Suppressor macrophage treated with lipopolysaccharide for 1 hour (primary cell): ENCODE results near the gene UGCG.
"Not testable (repeated sequence)": the region's sequence is repeated elsewhere in the genome, so short reads cannot be mapped to it uniquely, and the experiment has no call there.

Experiments
- DNase-seq, 3 donors: peaks; one replicate each; pipeline ENCODE4 v3.0.0-alpha.2; 2020 to 2022

UGCG gene

DNA sequence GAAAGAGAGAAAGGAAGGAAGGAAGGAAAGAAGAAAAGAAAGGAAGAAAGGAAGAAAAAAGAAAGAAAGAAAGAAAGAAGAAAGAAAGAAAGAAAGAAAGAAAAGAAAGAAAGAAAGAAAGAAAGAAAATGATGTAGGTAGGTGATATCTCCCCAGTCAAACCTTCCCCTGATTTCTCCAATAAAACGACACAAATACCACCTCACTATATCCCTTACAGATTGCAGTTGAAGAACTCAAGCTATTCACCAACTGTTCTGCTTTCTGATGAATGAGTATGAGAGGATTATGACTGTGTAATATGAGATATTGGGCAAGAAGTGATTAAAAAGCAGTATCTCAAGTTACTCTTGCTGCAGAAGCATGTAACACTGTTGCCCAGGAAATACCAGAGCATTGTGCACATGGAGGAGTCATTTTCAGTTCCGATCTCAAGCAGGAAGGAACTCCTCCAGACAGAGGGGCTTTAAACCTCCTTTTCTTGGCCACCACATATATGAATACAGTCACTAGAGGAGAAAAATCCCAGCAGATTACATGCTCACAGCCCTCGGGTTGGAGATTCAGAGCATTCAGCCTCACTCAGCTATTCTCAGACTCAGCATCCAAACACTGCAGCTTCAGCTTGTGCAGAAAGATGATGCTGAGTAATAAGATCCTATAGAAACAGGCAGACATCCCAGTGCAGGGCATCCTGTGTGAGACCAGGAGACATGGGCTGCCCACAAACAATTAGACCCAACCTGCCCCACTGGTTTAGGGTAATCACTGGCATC lies 61.4 kb downstream of the UGCG start:
- peak; percentile 79 to 98 (median 93) for DNase-seq

DNA sequence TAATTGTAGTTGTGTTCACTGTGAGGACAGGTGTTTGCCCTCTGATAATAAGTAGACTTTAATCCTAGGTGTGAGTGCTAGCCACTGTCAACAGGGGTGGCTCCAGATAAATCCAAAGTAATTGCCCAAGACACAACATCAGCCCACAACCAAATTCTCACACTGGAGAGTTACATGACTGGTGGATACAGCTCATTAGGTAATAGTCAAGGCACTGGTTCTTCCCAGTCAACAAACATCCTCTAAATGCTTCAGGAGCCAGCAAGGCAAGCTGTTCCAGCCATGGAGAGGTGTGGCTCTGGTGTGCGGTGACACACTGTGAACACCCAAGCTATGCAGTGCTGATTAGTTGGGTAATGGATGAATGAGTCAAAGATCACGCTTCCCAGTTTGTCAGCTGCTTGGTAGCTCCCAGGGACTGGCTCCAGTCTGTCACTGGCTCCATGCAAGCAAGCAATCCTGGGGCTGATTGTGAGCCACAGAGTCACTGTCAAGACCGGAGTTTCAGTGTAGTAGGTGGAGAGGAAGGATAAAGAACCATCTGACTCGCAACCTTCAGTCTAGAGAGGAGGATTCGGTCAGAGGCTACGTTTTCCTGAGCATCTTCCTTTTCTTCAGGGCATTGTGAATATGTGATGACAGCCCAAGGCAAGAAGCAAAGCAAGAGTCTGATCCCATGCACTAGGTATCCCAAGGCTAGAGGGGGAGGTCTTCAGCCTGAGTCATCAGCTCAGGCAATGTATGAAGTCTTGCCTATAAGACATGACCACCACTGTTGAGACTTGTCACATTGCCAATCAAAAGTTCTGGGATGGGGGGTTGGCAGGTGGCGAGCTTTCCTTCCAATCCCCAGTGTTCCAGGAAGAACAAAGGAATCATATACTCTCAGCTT lies 63.1 kb downstream of the UGCG start:
- peak; percentile 92 to 98 (median 96) for DNase-seq

DNA sequence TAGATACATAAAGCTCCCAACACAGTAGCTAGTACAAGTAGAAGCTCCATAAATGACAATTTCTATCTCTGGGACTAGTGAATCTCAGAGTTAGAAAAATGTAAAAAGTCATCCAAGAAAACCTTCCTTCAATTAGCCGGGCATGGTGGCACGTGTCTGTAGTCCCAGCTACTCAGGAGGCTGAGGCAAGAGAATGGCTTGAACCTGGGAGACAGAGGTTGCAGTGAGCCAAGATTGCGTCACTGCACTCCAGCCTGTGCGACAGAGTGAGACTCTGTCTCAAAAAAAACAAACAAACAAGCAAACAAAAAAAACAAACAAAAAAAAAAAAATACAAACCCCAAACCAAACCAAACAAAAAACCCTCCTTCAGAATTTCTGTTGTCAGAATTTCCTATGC lies 63.9 kb downstream of the UGCG start:
- not testable (repeated sequence) for DNase-seq

DNA sequence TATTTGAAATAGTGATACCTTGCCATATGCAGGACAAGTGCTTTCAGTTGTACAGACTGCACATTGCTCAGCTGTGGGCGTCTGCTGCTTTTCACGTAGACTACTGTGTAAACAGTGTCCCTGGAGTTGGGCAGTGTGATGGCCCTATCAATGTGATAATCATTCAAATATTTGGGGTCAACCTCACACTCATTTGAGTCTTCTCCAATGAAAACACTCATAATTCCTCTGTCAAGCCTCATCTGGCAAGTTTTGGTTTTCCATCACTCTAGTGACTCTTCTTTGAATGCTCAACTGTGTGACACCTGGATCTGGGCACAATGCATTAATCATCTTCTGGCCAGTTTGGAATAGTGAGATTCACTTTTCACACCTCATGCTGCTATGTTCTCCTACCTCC lies 64.4 kb downstream of the UGCG start:
- no peak for DNase-seq

DNA sequence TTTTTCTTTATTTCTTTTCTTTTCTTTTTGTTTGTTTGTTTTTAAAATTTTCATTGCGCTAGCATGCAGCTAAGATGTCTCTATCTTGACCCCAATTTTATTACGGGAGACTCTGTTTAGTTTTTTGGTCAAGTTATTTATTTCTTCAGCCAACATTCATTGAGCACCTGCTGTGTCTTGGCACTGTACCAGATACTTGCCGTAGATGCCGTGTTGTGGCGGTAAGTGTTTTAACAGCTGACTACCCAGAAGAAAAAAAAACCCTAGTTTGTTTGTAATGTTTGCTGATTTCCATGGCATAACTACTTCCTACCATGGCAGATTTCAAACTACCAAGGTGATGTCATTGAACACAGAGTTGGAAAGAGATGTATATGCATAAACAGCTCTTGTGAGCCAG lies 65.0 kb downstream of the UGCG start:
- peak in 2 of 3 donors; percentile 23 to 59 for DNase-seq

GRCh38 chr9:111962021-111962420 lies 65.4 kb downstream of the UGCG start:
- no peak for DNase-seq

DNA sequence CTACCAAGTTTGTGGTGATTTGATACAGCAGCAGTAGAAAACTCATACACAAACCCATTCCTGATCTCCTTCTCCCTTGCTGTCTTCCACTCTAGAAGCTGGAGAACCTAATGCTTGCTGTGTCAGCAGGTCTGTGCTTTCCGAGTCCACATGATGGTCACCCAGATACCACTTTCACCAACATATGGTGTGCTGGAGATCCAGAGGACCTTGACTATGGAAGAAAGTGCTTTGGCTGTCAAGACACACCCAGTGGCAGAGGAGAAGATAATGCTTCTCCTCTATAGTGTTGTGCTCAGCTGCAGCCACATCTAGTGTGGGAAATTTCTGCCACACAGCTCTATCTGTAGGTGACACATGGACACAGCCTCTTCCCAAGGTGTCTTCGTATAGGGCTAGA lies 67.4 kb downstream of the UGCG start:
- DNase-seq: no peak

GRCh38 chr9:111965566-111966019 lies 69.0 kb downstream of the UGCG start:
- DNase-seq: peak; percentile 57 to 85 (median 59)

- no peak for DNase-seq
Measured at GRCh38 chr9:111966124-111966723, 69.6 kb downstream of the UGCG start.

- DNase-seq: peak in 2 of 3 donors; percentile 67 to 86
Measured at GRCh38 chr9:111966861-111967291, 70.3 kb downstream of the UGCG start.

DNA sequence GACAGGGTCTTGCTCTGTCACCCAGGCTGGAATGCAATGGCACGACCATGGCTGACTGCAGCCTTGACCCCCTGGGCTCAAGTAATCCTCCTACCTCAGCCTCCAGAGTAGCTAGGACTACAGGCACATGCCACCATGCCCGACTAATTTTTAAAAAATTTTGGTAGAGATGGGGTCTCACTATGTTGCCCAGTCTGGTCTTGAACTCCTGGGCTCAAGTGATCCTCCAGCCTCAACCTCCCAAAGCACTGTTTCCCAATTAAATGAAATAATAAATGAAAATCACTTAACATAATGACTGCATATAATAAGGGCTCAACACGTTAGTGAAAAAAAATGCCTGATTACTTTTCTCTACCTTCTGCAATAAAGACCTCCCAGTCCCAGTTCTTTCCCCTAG lies 71.0 kb downstream of the UGCG start:
- DNase-seq: no peak

DNA sequence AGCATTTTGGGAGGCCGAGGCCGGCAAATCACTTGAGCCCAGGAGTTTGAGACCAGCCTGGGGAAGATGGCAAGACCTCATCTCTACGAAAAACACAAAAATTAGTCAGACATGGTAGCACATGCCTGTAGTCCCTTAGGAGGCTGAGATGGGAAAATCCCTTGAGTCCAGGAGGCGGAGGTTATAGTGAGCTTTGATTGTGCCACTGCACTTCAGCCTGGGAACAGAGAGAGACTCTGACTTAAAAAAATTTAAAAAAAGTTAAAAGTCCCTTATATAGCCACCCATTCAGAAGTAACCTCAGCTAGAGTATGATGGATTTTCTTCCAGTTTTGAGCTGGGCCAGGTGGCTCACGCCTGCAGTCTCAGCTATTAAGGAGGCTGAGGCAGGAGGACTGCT lies 72.4 kb downstream of the UGCG start:
- DNase-seq: peak; percentile 19 to 93 (median 79)

DNA sequence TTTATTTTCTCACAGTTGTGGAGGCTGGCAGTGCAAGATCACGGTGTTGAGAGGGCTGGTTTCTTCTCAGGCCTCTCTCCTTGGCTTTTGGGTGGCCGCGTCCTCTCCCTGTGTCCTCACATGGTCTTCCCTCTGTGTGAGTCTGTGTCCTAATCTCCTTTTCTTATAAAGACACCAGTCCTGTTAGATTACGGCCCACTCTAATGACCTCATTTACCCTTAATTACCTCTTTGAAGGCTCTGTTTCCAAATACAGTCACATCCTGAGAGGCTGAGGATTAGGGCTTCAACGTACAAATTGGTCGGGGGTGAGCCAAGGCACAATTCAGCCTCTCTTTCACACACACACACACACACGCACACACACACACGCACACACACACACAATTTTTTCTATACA lies 73.0 kb downstream of the UGCG start:
- no peak for DNase-seq

DNA sequence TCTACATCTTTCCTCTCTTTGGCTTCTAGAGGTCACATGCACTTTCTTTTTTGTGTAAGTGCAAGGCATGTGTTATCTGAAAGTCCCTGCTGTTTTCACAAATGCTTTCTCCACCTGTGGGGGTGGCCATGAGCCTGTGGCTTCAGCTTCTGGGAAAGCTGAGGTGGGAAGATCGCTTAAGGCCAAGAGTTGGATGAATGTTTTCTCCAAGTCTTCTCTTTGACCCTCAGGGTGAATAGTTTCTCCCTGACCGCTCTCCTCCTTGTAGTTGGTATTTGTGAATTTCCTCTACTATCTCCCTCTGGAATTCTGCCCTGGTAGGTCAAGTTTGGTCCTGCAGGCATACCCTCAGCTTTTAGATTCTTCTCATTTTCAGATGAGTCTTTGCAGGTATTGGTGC lies 74.2 kb downstream of the UGCG start:
- DNase-seq: no peak

- no peak for DNase-seq
Measured at GRCh38 chr9:111974092-111974681, 77.6 kb downstream of the UGCG start.

DNA sequence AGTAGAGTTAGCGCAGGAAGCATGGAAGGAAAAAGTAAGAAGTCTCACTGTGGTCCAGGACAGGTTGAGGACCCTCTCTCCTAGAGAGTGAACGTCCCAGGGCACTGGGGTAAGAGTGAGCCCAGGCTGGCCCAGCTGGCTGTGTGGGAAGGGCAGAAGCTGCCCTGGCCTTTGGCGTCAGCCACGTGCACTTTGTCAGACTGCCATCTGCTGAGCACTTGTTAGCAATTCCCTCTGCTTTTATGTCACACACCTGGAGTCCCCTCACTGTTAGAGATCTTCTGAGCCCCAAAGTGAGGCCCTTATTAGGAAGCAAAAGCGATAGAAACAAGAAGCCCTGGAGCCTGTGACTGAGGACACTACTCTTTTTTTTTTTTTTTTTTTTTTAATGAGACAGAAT lies 79.1 kb downstream of the UGCG start:
- DNase-seq: peak; percentile 41 to 59 (median 54)

GRCh38 chr9:111978616-111979015 lies 82.0 kb downstream of the UGCG start:
- DNase-seq: no peak

DNA sequence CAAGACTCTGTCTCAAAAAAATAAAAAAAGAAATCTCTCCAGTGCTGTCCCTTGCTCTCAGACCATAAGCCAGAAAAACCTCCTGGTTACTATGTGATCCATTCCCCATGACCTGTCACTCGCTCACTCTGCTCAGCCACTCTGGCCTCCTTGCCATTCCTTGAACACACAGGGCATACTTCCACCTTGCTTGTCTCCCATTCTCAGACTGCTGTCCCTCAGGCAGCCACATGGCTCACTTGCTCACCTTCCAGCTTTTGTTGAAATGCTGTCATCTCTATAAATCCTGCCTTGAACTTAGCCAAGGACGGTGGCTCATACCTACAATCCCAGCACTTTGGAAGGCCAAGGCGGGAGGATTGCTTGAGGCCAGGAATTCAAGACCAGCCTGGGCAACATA lies 82.9 kb downstream of the UGCG start:
- DNase-seq: no peak

GRCh38 chr9:111980398-111980797 lies 83.8 kb downstream of the UGCG start:
- no peak for DNase-seq

DNA sequence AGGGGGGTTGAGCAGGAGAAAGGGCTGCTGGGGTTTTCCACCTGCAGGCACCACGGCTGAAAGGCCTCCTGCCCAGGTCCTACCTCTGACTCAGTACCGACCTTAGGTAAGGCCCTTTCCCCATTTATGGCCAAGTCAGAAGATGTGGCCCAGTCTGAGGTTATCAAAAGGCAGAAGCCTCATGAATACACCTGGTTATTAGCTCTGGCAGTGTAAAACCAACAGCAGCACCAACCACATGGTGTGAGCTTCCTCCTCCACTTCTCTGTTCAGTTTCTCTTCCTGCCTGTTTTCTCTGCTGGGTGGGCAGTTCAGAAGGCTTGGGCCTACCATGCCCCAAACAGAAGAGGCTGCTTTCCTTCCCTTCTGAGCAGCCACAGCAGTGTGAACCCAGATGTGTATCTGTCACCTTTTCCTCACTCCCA lies 86.9 kb downstream of the UGCG start:
- peak in 1 of 3 donors; percentile 14 for DNase-seq

DNA sequence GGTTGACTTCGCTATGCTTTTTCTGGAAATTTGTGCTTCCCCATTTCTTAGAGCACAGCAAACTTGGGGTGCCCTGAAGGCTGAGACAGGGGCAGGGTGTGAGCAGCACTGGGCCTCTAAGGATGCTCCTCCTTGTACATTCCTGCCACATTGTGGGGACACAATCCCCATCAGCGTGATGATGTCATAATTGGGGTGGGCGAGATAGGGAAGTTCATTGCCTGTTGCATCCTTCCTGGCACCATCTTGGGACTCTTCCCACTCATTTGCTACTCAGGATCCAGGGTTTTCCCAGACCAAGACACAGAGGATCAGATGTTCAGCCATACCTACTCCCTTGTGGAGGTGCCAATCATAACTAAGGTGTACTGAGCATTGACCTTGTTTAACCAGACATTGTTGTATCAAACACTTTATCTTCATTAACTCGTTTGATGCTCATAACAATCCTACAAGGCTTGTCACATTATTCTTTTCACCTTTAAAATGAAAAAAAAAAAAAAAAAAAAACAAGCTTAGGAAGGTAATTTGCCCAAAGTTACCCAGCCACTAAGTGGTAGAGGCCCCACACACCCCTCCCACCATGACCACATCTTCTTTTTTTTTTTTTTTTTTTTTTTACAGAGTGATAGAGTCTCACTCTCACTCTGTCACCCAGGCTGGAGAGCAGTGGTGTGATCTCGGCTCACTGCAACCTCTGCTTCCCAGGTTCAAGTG lies 87.6 kb downstream of the UGCG start:
- DNase-seq: peak; percentile 81 to 91 (median 88)
